K562 (cell line): ENCODE measurements around the gene NME7. TPM values are rescaled to one million over a fixed set of nuclear protein-coding genes. Genes with fewer than 3 reads are reported as not detected.

ENCODE experiments used
- CBFA2T2 ChIP-seq: fragments of 450-650 bp; conservative IDR thresholded peaks from 2 replicates; pipeline ENCODE4 v1.6.1; 2017; ENCODE audit warnings: mild to moderate bottlenecking
- CBFB ChIP-seq: sonication (generic); formaldehyde crosslinking; IDR thresholded peaks from 2 replicates; pipeline ENCODE4 v1.4.0; 2020; ENCODE audit warnings: mild to moderate bottlenecking, missing genetic modification reagents
- CCNT2 ChIP-seq: IDR thresholded peaks from 2 replicates; pipeline ENCODE4 v1.6.1; 2011; ENCODE audit warnings: borderline replicate concordance, low read depth, mild to moderate bottlenecking, moderate library complexity, mixed read lengths, low read length; ENCODE audit not compliant: insufficient read length; ENCODE audit errors: extremely low read depth
- FOXM1 ChIP-seq, 2 experiments: fragments of 450-650 bp in 1 of 2; sonication (generic) in 1 of 2; formaldehyde crosslinking in 1 of 2; IDR thresholded peaks; 2 replicates each; pipeline versions ENCODE4 v1.6.1 to v1.9.0; 2017 to 2022; ENCODE audit warnings: low read depth in 2 of 2, mild to moderate bottlenecking in 2 of 2, missing genetic modification reagents in 1 of 2, moderate library complexity in 1 of 2
- JUNB ChIP-seq: fragments of 450-650 bp; formaldehyde crosslinking; conservative IDR thresholded peaks from 2 replicates; pipeline ENCODE4 v1.4.0; 2020; ENCODE audit warnings: mild to moderate bottlenecking
- NCOR1 ChIP-seq: fragments of 450-650 bp; IDR thresholded peaks from 2 replicates; pipeline ENCODE4 v1.6.1; 2016; ENCODE audit warnings: mild to moderate bottlenecking, moderate library complexity
- TCFL5 ChIP-seq: fragments of 250-450 bp; sonication (Bioruptor Pico); conservative IDR thresholded peaks from 2 replicates; pipeline ENCODE4 v1.6.1; 2021; ENCODE audit warnings: mild to moderate bottlenecking, moderate library complexity, matching md5 sums
- XRCC3 ChIP-seq: fragments of 450-650 bp; IDR thresholded peaks from 2 replicates; pipeline ENCODE4 v1.6.1; 2017; ENCODE audit warnings: mild to moderate bottlenecking, moderate library complexity
- ZNF384 ChIP-seq: IDR thresholded peaks from 2 replicates; pipeline ENCODE4 v1.6.1; 2012; ENCODE audit warnings: low read depth, low read length, improper control_type of control experiment
- polyA plus RNA-seq, 8 experiments: library from polyadenylated mRNA; depleted of rRNA in 4 of 8; stranded (reverse) in 5 of 8; unstranded in 3 of 8; fragments of >200 nt; fragmentation: Nextera tagmentation in 2 of 8; fragmentation: Illumina TruSeq in 1 of 8; extraction: Ambion mirVana in 2 of 8; extraction: Trizol in 1 of 8; gene quantifications; 2 replicates each; pipeline versions ENCODE4 v1.2.1 to v1.2.3, GENCODE V29; 2011 to 2014; ENCODE audit warnings: inconsistent platforms in 1 of 8, missing spikeins in 1 of 8
- total RNA-seq, 7 experiments: library from RNA; depleted of rRNA in 6 of 7; stranded (reverse); fragments of >200 nt in 6 of 7; fragmentation: Illumina TruSeq in 2 of 7; extraction: Trizol in 2 of 7; gene quantifications; 2 replicates each; pipeline versions ENCODE4 v1.2.1 to v1.2.3, GENCODE V29; 2011 to 2021; ENCODE audit warnings: low replicate concordance in 1 of 7
- TF ChIP-seq, protein P1 (sequence below), 2 experiments: fragments of 450-650 bp; formaldehyde crosslinking in 1 of 2; IDR thresholded peaks; 2 replicates each; pipeline versions ENCODE4 v1.4.0 to v1.6.1; 2014 to 2020; ENCODE audit warnings: mild to moderate bottlenecking in 2 of 2, borderline replicate concordance in 1 of 2, low read depth in 1 of 2
- TF ChIP-seq, protein P2 (sequence below), 2 experiments: fragments of 450-650 bp in 1 of 2; IDR thresholded peaks; 2 replicates each; pipeline ENCODE4 v1.6.1; 2011 to 2017; ENCODE audit warnings: low read depth in 2 of 2, antibody characterized with exemption in 1 of 2, borderline replicate concordance in 1 of 2, low read length in 1 of 2, mild to moderate bottlenecking in 1 of 2, mixed read lengths in 1 of 2; ENCODE audit not compliant: control insufficient read depth in 1 of 2
- TF ChIP-seq, protein P3 (sequence below), 2 experiments: IDR thresholded peaks in 1 of 2; conservative IDR thresholded peaks in 1 of 2; 2 replicates each; pipeline ENCODE4 v1.6.1; 2016; ENCODE audit warnings: low read depth in 2 of 2, mild to moderate bottlenecking in 1 of 2, missing compliant biosample characterization in 1 of 2, missing genetic modification characterization in 1 of 2, moderate library complexity in 1 of 2

NME7 gene
- total and polyA plus RNA-seq, 9 of the 15 experiments (the other 6 are each of a cell fraction or from before 2014, with no cell fraction given): 7.9 to 43.2 (median 23.9) TPM

DNA sequence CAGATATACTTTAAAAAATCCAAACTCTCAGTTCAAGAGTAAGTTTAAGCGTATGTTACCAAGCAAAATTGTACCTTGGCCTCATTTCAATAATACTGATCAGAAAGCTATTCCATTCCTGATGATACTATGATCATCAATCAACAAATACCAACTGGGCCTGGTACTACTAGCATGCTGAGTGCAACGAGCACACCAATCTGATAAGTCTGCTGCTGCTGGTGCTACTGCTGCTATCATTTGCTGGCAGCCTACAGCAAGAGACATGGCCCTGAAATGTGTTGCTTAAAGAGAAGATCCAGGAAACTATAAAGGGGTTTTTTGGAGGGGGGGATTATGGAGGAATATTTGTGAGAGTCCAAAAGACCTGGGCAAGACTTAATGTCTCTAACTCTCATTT, 39.7 kb downstream of the NME7 start (continued):
- TF ChIP-seq, protein P1, sequence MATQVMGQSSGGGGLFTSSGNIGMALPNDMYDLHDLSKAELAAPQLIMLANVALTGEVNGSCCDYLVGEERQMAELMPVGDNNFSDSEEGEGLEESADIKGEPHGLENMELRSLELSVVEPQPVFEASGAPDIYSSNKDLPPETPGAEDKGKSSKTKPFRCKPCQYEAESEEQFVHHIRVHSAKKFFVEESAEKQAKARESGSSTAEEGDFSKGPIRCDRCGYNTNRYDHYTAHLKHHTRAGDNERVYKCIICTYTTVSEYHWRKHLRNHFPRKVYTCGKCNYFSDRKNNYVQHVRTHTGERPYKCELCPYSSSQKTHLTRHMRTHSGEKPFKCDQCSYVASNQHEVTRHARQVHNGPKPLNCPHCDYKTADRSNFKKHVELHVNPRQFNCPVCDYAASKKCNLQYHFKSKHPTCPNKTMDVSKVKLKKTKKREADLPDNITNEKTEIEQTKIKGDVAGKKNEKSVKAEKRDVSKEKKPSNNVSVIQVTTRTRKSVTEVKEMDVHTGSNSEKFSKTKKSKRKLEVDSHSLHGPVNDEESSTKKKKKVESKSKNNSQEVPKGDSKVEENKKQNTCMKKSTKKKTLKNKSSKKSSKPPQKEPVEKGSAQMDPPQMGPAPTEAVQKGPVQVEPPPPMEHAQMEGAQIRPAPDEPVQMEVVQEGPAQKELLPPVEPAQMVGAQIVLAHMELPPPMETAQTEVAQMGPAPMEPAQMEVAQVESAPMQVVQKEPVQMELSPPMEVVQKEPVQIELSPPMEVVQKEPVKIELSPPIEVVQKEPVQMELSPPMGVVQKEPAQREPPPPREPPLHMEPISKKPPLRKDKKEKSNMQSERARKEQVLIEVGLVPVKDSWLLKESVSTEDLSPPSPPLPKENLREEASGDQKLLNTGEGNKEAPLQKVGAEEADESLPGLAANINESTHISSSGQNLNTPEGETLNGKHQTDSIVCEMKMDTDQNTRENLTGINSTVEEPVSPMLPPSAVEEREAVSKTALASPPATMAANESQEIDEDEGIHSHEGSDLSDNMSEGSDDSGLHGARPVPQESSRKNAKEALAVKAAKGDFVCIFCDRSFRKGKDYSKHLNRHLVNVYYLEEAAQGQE (IDR thresholded peaks at IDR 0.05; ENCODE audit: borderline replicate concordance): no peak
- TF ChIP-seq, protein P1 (CRISPR knock-in tag; IDR thresholded peaks at IDR 0.05; ENCODE audit: low read depth): no peak
- TF ChIP-seq FOXM1 (IDR thresholded peaks at IDR 0.05; ENCODE audit: low read depth): no peak
- TF ChIP-seq FOXM1 (CRISPR knock-in tag; IDR thresholded peaks at IDR 0.05; ENCODE audit: low read depth): no peak
- TF ChIP-seq TCFL5 (CRISPR knock-in tag): no peak
- TF ChIP-seq XRCC3: no peak
- TF ChIP-seq, protein P2, sequence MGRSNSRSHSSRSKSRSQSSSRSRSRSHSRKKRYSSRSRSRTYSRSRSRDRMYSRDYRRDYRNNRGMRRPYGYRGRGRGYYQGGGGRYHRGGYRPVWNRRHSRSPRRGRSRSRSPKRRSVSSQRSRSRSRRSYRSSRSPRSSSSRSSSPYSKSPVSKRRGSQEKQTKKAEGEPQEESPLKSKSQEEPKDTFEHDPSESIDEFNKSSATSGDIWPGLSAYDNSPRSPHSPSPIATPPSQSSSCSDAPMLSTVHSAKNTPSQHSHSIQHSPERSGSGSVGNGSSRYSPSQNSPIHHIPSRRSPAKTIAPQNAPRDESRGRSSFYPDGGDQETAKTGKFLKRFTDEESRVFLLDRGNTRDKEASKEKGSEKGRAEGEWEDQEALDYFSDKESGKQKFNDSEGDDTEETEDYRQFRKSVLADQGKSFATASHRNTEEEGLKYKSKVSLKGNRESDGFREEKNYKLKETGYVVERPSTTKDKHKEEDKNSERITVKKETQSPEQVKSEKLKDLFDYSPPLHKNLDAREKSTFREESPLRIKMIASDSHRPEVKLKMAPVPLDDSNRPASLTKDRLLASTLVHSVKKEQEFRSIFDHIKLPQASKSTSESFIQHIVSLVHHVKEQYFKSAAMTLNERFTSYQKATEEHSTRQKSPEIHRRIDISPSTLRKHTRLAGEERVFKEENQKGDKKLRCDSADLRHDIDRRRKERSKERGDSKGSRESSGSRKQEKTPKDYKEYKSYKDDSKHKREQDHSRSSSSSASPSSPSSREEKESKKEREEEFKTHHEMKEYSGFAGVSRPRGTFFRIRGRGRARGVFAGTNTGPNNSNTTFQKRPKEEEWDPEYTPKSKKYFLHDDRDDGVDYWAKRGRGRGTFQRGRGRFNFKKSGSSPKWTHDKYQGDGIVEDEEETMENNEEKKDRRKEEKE (IDR thresholded peaks at IDR 0.05; ENCODE audit: borderline replicate concordance in 1 of 2, control insufficient read depth in 1 of 2, low read depth in 2 of 2, low read length in 1 of 2): no peak
- peak; percentile 53 for TF ChIP-seq CBFA2T2
- 0 out of 2 replicates have a peak, but pooled peaks have one; percentile 18 for TF ChIP-seq NCOR1
- no peak for TF ChIP-seq ZNF384
- TF ChIP-seq JUNB (CRISPR knock-in tag): no peak
- TF ChIP-seq CBFB (CRISPR knock-in tag): no peak
- no peak for TF ChIP-seq CCNT2
- TF ChIP-seq, protein P3, sequence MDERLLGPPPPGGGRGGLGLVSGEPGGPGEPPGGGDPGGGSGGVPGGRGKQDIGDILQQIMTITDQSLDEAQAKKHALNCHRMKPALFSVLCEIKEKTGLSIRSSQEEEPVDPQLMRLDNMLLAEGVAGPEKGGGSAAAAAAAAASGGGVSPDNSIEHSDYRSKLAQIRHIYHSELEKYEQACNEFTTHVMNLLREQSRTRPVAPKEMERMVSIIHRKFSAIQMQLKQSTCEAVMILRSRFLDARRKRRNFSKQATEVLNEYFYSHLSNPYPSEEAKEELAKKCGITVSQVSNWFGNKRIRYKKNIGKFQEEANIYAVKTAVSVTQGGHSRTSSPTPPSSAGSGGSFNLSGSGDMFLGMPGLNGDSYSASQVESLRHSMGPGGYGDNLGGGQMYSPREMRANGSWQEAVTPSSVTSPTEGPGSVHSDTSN (CRISPR knock-in tag; IDR thresholded peaks at IDR 0.05; ENCODE audit: low read depth): no peak
- TF ChIP-seq, protein P3 (tag; conservative IDR thresholded peaks at IDR 0.05; ENCODE audit: low read depth): peak; percentile 44; the same call in 1 of the 2 replicates
